CD4-positive, alpha-beta T cell (primary cell): Measurements from ENCODE around the gene SIGLEC15. TPM values are rescaled to one million over a fixed set of nuclear protein-coding genes. Genes with fewer than 3 reads are reported as not detected.
A peak's percentile ranks its signal among the peaks of the same experiment; 100 is the strongest.

Experiments
- ATAC-seq: fragments of 200-7000 bp; cut with Tn5 transposase; one replicate; pipeline ENCODE4 v1.10.0; 2022; ENCODE audit warnings: mild to moderate bottlenecking; ENCODE audit not compliant: poor library complexity
- CTCF ChIA-PET: fragments of 350-600 bp; sonication (Branson Sonifier 250); formaldehyde crosslinking; loops from one replicate; lab custom pipeline; 2021; ENCODE audit warnings: antibody characterized with exemption, inconsistent platforms; lab: Charles Lee
- POLR2A ChIA-PET: fragments of 350-600 bp; sonication (Branson Sonifier 250); formaldehyde crosslinking; loops from one replicate; lab custom pipeline; 2021; ENCODE audit warnings: antibody characterized with exemption, inconsistent platforms; lab: Charles Lee
- DNase-seq, 14 experiments: peaks; one replicate each; pipeline ENCODE4 v3.0.0-alpha.2; 2013 to 2020; ENCODE audit warnings: mixed read lengths in 2 of 14
- H3K27ac ChIP-seq, 2 donors: one replicate each; pipeline versions ENCODE4 v1.5.1 to v1.7.0; 2013; ENCODE audit warnings: low read length in 2 of 2, low read depth in 1 of 2, mild to moderate bottlenecking in 1 of 2
- H3K27me3 ChIP-seq, 2 experiments: 1 replicate in 1 of 2; 2 replicates in 1 of 2; pipeline versions ENCODE4 v1.6.1 to v1.7.0; 2013; ENCODE audit warnings: low read length in 2 of 2, control low read depth in 1 of 2, mild to moderate bottlenecking in 1 of 2, moderate library complexity in 1 of 2; ENCODE audit not compliant: insufficient read depth in 2 of 2, control insufficient read depth in 1 of 2
- H3K36me3 ChIP-seq: one replicate; pipeline ENCODE4 v1.6.1; 2013; ENCODE audit warnings: low read length, control low read depth; ENCODE audit not compliant: insufficient read depth
- H3K4me1 ChIP-seq: one replicate; pipeline ENCODE4 v1.6.1; 2013; ENCODE audit warnings: low read length, control low read depth; ENCODE audit not compliant: insufficient read depth
- H3K4me3 ChIP-seq: one replicate; pipeline ENCODE4 v1.5.1; 2013; ENCODE audit warnings: mild to moderate bottlenecking, low read length, moderate library complexity
- H3K9me3 ChIP-seq, 2 experiments: 1 replicate in 1 of 2; 2 replicates in 1 of 2; pipeline versions ENCODE4 v1.6.1 to v1.7.0; 2013; ENCODE audit warnings: low read length in 2 of 2, mild to moderate bottlenecking in 2 of 2, control low read depth in 1 of 2, moderate library complexity in 1 of 2; ENCODE audit not compliant: control insufficient read depth in 1 of 2, insufficient read depth in 1 of 2
- H3K27ac Mint-ChIP-seq: one replicate; pipeline ENCODE4 v1.8.0; 2020; ENCODE audit warnings: mixed read lengths
- H3K27me3 Mint-ChIP-seq: one replicate; pipeline ENCODE4 v1.8.0; 2021; ENCODE audit warnings: mixed read lengths
- H3K36me3 Mint-ChIP-seq: one replicate; pipeline ENCODE4 v1.8.0; 2021; ENCODE audit warnings: low read depth, mixed read lengths
- H3K4me1 Mint-ChIP-seq: one replicate; pipeline ENCODE4 v1.8.0; 2021; ENCODE audit warnings: low read depth, mixed read lengths
- H3K4me3 Mint-ChIP-seq: one replicate; pipeline ENCODE4 v1.8.0; 2020; ENCODE audit warnings: mild to moderate bottlenecking, mixed read lengths
- H3K9me3 Mint-ChIP-seq: one replicate; pipeline ENCODE4 v1.8.0; 2020; ENCODE audit warnings: mixed read lengths
- intact Hi-C, 2 experiments: fragments of 100-400 bp; cut with DNase I in 1 of 2; cut with micrococcal nuclease in 1 of 2; formaldehyde crosslinking; loops; one replicate each; pipeline versions ENCODE4 v1.15.1 to v1.9.0; 2023 to 2025; cut with DNase I, micrococcal nuclease
- total RNA-seq, 174 experiments: library from RNA in 2 of 174; stranded (reverse) in 2 of 174; gene quantifications; one replicate each; pipeline ENCODE4 v1.2.3 and lab custom pipeline; 2021 to 2026
- TF ChIP-seq, protein P1 (sequence below): fragments of 200-600 bp; IDR thresholded peaks from one replicate; pipeline ENCODE4 v1.8.0; 2022; ENCODE audit warnings: antibody characterized with exemption, mild to moderate bottlenecking

SIGLEC15 gene
- total RNA-seq, 2 experiments from 2014 or later: not detected

GRCh38 chr18:45785134-45785533 is 40.3 kb upstream of the SIGLEC15 start:
- no peak overlapping the region for H3K4me3 ChIP-seq
- ATAC-seq: no peak
- peak in 2 of 14 experiments; percentile 20 to 68 for DNase-seq

GRCh38 chr18:45786941-45787340 is 38.5 kb upstream of the SIGLEC15 start:
- no peaks in the 10 kb centered on the region for H3K36me3 ChIP-seq
- H3K27ac ChIP-seq: no peak overlapping the region
- Mint-ChIP-seq H3K27ac (no peak overlapping the region), H3K4me3 (no peak overlapping the region), H3K27me3 (no peaks in the 10 kb centered on the region), H3K9me3 (no peaks in the 10 kb centered on the region), H3K36me3 (no peaks in the 10 kb centered on the region), H3K4me1 (no peaks in the 10 kb centered on the region)
- H3K4me3 ChIP-seq: no peak overlapping the region
- H3K4me1 ChIP-seq: peaks cover 13% of the 10 kb centered on the region
- ChIA-PET CTCF (no interaction called here), POLR2A (no interaction called here)
- H3K9me3 ChIP-seq: no peaks in the 10 kb centered on the region
- intact Hi-C loops: no loop called here
- TF ChIP-seq, protein P1, sequence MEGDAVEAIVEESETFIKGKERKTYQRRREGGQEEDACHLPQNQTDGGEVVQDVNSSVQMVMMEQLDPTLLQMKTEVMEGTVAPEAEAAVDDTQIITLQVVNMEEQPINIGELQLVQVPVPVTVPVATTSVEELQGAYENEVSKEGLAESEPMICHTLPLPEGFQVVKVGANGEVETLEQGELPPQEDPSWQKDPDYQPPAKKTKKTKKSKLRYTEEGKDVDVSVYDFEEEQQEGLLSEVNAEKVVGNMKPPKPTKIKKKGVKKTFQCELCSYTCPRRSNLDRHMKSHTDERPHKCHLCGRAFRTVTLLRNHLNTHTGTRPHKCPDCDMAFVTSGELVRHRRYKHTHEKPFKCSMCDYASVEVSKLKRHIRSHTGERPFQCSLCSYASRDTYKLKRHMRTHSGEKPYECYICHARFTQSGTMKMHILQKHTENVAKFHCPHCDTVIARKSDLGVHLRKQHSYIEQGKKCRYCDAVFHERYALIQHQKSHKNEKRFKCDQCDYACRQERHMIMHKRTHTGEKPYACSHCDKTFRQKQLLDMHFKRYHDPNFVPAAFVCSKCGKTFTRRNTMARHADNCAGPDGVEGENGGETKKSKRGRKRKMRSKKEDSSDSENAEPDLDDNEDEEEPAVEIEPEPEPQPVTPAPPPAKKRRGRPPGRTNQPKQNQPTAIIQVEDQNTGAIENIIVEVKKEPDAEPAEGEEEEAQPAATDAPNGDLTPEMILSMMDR: no peak
- H3K27me3 ChIP-seq: no peaks in the 10 kb centered on the region
- ATAC-seq (no peak), DNase-seq (no peak)

More at GRCh38 chr18:45785134-45785533, 40.3 kb upstream of the SIGLEC15 start:
- no peak overlapping the region for H3K27ac Mint-ChIP-seq
- H3K36me3 ChIP-seq: no peaks in the 10 kb centered on the region
- H3K36me3 Mint-ChIP-seq: no peaks in the 10 kb centered on the region
- H3K4me1 ChIP-seq: peaks cover 13% of the 10 kb centered on the region
- no peaks in the 10 kb centered on the region for H3K27me3 Mint-ChIP-seq
- TF ChIP-seq, protein P1: no peak
- no peaks in the 10 kb centered on the region for H3K4me1 Mint-ChIP-seq
- intact Hi-C loops: no loop called here
- H3K27me3 ChIP-seq: peaks cover 0 to 7% of the 10 kb centered on the region in 2 experiments
- no peaks in the 10 kb centered on the region for H3K9me3 Mint-ChIP-seq
- H3K27ac ChIP-seq: no peak overlapping the region
- ChIA-PET CTCF (no interaction called here), POLR2A (no interaction called here)
- no peak overlapping the region for H3K4me3 Mint-ChIP-seq
- H3K9me3 ChIP-seq: no peaks in the 10 kb centered on the region

DNA sequence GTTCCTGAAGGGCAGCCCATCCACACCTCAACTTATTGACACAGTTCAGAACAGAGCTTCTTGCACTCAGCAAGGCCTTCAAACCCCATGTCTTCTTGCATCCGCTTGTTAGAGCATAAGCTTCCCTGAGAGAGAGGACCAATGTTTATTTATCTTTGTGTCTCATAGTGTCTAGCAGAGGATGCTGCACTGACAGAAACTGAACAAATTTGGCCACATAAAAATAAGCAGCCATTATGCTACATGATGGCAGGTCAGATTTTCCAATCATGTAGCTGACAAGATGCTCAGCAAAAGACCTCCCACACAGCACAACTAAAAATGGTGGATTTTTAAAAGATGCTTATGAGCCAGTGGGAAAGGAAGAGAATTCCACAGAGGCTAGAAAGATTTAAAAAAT is 38.1 kb upstream of the SIGLEC15 start:
- Histone ChIP-seq H3K4me1 (peaks cover 13% of the 10 kb centered on the region), H3K9me3 (no peaks in the 10 kb centered on the region), H3K4me3 (no peak overlapping the region), H3K27ac (no peak overlapping the region), H3K36me3 (no peaks in the 10 kb centered on the region), H3K27me3 (no peaks in the 10 kb centered on the region)
- ATAC-seq (no peak), DNase-seq (no peak)
- TF ChIP-seq, protein P1: no peak
- intact Hi-C loops: no loop called here
- ChIA-PET POLR2A (no interaction called here), CTCF (no interaction called here)
- Mint-ChIP-seq H3K9me3 (no peaks in the 10 kb centered on the region), H3K4me1 (no peaks in the 10 kb centered on the region), H3K27me3 (no peaks in the 10 kb centered on the region), H3K27ac (no peak overlapping the region), H3K4me3 (no peak overlapping the region), H3K36me3 (no peaks in the 10 kb centered on the region)
